WI38 (cell line): ENCODE results near the gene SAMD1.

Experiments used
- H3K4me3 ChIP-seq: 2 replicates; pipeline ENCODE4 v1.5.1; 2011; ENCODE audit warnings: low read depth, mild to moderate bottlenecking, control low read depth, low read length
- CTCF ChIP-seq: IDR thresholded peaks from 2 replicates; pipeline ENCODE4 v1.5.1; 2012; ENCODE audit warnings: low read depth, mild to moderate bottlenecking, control low read depth, low read length

The SAMD1 gene

GRCh38 chr19:14070268-14071050, 20.1 kb downstream of the SAMD1 start:
- H3K4me3 ChIP-seq = no peak overlapping the region
- TF ChIP-seq CTCF = no peak

GRCh38 chr19:14066134-14066533, 24.4 kb downstream of the SAMD1 start:
- H3K4me3 ChIP-seq = no peak overlapping the region
- no peak for TF ChIP-seq CTCF

- no peak for TF ChIP-seq CTCF
- H3K4me3 ChIP-seq = no peak overlapping the region
Measured at GRCh38 chr19:14063105-14063504, 27.4 kb downstream of the SAMD1 start.

GRCh38 chr19:14062558-14062855, 28.0 kb downstream of the SAMD1 start:
- no peak for TF ChIP-seq CTCF
- H3K4me3 ChIP-seq = no peak overlapping the region

GRCh38 chr19:14061751-14062557, 28.6 kb downstream of the SAMD1 start, which contains the start of gene PALM3:
PALM3 (minus strand) TSS chr19:14062076; CDS start chr19:14061980, 96 bp downstream.
- no peak for TF ChIP-seq CTCF
- no peak within 1 kb of the TSS for H3K4me3 ChIP-seq

GRCh38 chr19:14061081-14061749, 29.3 kb downstream of the SAMD1 start:
- TF ChIP-seq CTCF = no peak
- H3K4me3 ChIP-seq = no peak overlapping the region
